T-helper 2 cell treated with Interferon-gamma antibody and Interleukin-4, amounts not matched to agents 5 μg/mL and 100 μg/mL, for 36 hours (primary cell): ENCODE results near the gene TGDS.
"Not testable (repeated sequence)": the region's sequence is repeated elsewhere in the genome, so short reads cannot be mapped to it uniquely, and the experiment has no call there.

Experiments used
- DNase-seq: peaks from one replicate; pipeline ENCODE4 v3.0.0; 2021; ENCODE audit warnings: low spot score
- H3K27ac Mint-ChIP-seq: one replicate; pipeline ENCODE4 v1.8.0; 2021; ENCODE audit warnings: mild to moderate bottlenecking, mixed read lengths
- H3K27me3 Mint-ChIP-seq: one replicate; pipeline ENCODE4 v1.8.0; 2021; ENCODE audit warnings: low read depth, mixed read lengths
- H3K36me3 Mint-ChIP-seq: one replicate; pipeline ENCODE4 v1.8.0; 2021; ENCODE audit warnings: low read depth, mixed read lengths
- H3K4me1 Mint-ChIP-seq: one replicate; pipeline ENCODE4 v1.8.0; 2021; ENCODE audit warnings: low read depth, mixed read lengths
- H3K4me3 Mint-ChIP-seq: one replicate; pipeline ENCODE4 v1.8.0; 2022; ENCODE audit warnings: mild to moderate bottlenecking, moderate library complexity, mixed read lengths
- H3K9me3 Mint-ChIP-seq: one replicate; pipeline ENCODE4 v1.8.0; 2021; ENCODE audit warnings: mixed read lengths

Gene TGDS

GRCh38 chr13:94526956-94527355, 69.0 kb downstream of the TGDS start:
- H3K27ac Mint-ChIP-seq, H3K9me3 Mint-ChIP-seq, H3K4me1 Mint-ChIP-seq, H3K27me3 Mint-ChIP-seq, H3K36me3 Mint-ChIP-seq, DNase-seq, H3K4me3 Mint-ChIP-seq: not testable (repeated sequence)

GRCh38 chr13:94525781-94526180, 70.2 kb downstream of the TGDS start:
- no peaks in the 10 kb centered on the region for H3K36me3 Mint-ChIP-seq
- DNase-seq: no peak
- H3K4me1 Mint-ChIP-seq: no peaks in the 10 kb centered on the region
- no peak overlapping the region for H3K4me3 Mint-ChIP-seq
- H3K9me3 Mint-ChIP-seq: no peaks in the 10 kb centered on the region
- H3K27me3 Mint-ChIP-seq: no peaks in the 10 kb centered on the region
- no peak overlapping the region for H3K27ac Mint-ChIP-seq

- Mint-ChIP-seq H3K4me3 (no peak overlapping the region), H3K27ac (no peak overlapping the region), H3K36me3 (no peaks in the 10 kb centered on the region), H3K4me1 (no peaks in the 10 kb centered on the region), H3K27me3 (no peaks in the 10 kb centered on the region), H3K9me3 (no peaks in the 10 kb centered on the region)
- DNase-seq: no peak
Measured at GRCh38 chr13:94524407-94524806, 71.5 kb downstream of the TGDS start.
